ENCODE measurements around the gene CLHC1.

DNA sequence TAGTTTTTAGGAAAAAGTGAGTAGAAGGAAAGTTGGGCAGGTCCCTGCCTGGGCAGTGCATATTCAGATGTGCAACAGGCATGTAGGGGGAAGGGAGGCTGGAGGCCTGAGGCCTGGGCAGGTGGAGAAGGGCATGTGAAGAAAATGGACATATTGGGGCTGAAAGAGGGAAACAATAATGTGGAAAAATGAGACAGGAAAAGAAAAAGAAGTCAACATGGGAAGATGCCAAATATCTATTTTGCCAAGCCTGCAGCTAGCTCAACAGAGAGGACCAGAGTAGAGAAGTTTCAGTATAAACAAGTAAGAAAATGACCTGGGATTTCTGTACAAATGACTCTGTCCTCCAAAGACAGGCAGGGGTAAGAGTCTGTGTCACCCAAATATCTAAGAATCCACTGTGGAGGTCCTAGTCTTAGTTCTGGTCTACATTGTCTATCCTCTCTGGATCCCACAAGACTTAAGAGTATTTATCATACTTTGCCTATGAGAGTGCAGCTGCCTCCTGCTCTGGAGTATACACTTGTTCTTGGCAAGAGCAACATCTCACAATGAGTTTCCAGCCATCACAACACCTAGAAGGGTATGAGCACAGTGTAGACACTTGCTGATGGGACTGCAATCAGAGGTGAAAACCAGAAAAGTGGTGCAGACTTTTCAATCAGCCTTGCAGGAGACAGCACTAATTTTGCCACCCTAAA is 80.2 kb downstream of the CLHC1 start:
- no peak for TF ChIP-seq POLR2A (IDR thresholded peaks at IDR 0.05; ENCODE audit: borderline replicate concordance, extremely low read depth, insufficient read depth, insufficient read length)
- TF ChIP-seq, protein P1, sequence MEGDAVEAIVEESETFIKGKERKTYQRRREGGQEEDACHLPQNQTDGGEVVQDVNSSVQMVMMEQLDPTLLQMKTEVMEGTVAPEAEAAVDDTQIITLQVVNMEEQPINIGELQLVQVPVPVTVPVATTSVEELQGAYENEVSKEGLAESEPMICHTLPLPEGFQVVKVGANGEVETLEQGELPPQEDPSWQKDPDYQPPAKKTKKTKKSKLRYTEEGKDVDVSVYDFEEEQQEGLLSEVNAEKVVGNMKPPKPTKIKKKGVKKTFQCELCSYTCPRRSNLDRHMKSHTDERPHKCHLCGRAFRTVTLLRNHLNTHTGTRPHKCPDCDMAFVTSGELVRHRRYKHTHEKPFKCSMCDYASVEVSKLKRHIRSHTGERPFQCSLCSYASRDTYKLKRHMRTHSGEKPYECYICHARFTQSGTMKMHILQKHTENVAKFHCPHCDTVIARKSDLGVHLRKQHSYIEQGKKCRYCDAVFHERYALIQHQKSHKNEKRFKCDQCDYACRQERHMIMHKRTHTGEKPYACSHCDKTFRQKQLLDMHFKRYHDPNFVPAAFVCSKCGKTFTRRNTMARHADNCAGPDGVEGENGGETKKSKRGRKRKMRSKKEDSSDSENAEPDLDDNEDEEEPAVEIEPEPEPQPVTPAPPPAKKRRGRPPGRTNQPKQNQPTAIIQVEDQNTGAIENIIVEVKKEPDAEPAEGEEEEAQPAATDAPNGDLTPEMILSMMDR (IDR thresholded peaks at IDR 0.05 in 2 of 3, conservative IDR thresholded peaks at IDR 0.05 in 1 of 3; ENCODE audit: borderline replicate concordance in 1 of 3, insufficient read depth in 1 of 3, low read depth in 2 of 3, low read length in 2 of 3), result no peak

Measured in HCT116 (cell line).